GM23338 (cell line): ENCODE data around the gene VEGFC. TPM values are rescaled to one million over a fixed set of nuclear protein-coding genes. Genes with fewer than 3 reads are reported as not detected.

Experiments used
- ATAC-seq: fragments of 200-7000 bp; cut with Tn5 transposase; 3 replicates; pipeline ENCODE4 v1.9.1; 2020
- DNase-seq: peaks from one replicate; pipeline ENCODE4 v3.0.0-alpha.2; 2015; ENCODE audit warnings: low spot score
- H2AFZ ChIP-seq: fragments of 200-600 bp; sonication (generic); 2 replicates; pipeline ENCODE4 v1.8.0; 2016; ENCODE audit warnings: antibody characterized with exemption, mild to moderate bottlenecking, moderate library complexity
- H3F3A ChIP-seq: fragments of 200-600 bp; sonication (generic); replicated peaks from 2 replicates; pipeline ENCODE4 v1.8.0; 2017; ENCODE audit warnings: antibody characterized with exemption, mixed run types, low read depth
- H3K27ac ChIP-seq: fragments of 200-600 bp; sonication (generic); 2 replicates; pipeline ENCODE4 v1.6.1; 2016; ENCODE audit warnings: low read depth
- H3K27me3 ChIP-seq: fragments of 200-600 bp; sonication (generic); 2 replicates; pipeline ENCODE4 v1.8.0; 2016; ENCODE audit warnings: mild to moderate bottlenecking, mixed run types, moderate library complexity; ENCODE audit not compliant: insufficient read depth
- H3K36me3 ChIP-seq: fragments of 200-600 bp; sonication (generic); 2 replicates; pipeline ENCODE4 v1.8.0; 2016; ENCODE audit warnings: mild to moderate bottlenecking; ENCODE audit not compliant: insufficient read depth
- H3K4me1 ChIP-seq: fragments of 200-600 bp; sonication (generic); 2 replicates; pipeline ENCODE4 v1.8.0; 2016; ENCODE audit warnings: mild to moderate bottlenecking, moderate library complexity; ENCODE audit not compliant: insufficient read depth
- H3K4me2 ChIP-seq: fragments of 200-600 bp; sonication (generic); 2 replicates; pipeline ENCODE4 v1.7.1; 2017; ENCODE audit warnings: mixed run types
- H3K4me3 ChIP-seq: fragments of 200-600 bp; sonication (generic); 2 replicates; pipeline ENCODE4 v1.6.1; 2016; ENCODE audit warnings: mixed run types
- H3K79me2 ChIP-seq: fragments of 200-600 bp; sonication (generic); replicated peaks from 2 replicates; pipeline ENCODE4 v1.8.0; 2017; ENCODE audit warnings: mild to moderate bottlenecking; ENCODE audit not compliant: insufficient read depth
- H3K9me2 ChIP-seq: fragments of 200-600 bp; sonication (generic); 2 replicates; pipeline ENCODE4 v1.8.0; 2017; ENCODE audit not compliant: insufficient read depth
- H4K20me1 ChIP-seq: fragments of 200-600 bp; sonication (generic); replicated peaks from 2 replicates; pipeline ENCODE4 v1.8.0; 2017; ENCODE audit warnings: mild to moderate bottlenecking; ENCODE audit not compliant: insufficient read depth
- H3K27ac Mint-ChIP-seq: 2 replicates; pipeline ENCODE4 v1.8.0; 2020; ENCODE audit warnings: inconsistent platforms, mild to moderate bottlenecking, moderate library complexity, mixed read lengths
- H3K27me3 Mint-ChIP-seq: 3 replicates; pipeline ENCODE4 v1.8.0; 2022; ENCODE audit warnings: low read depth, mild to moderate bottlenecking, moderate library complexity, mixed read lengths, inconsistent platforms; ENCODE audit not compliant: insufficient read depth, poor library complexity
- H3K36me3 Mint-ChIP-seq: 3 replicates; pipeline ENCODE4 v1.8.0; 2021; ENCODE audit warnings: low read depth, mild to moderate bottlenecking, inconsistent platforms, moderate library complexity, mixed read lengths
- H3K4me1 Mint-ChIP-seq: 3 replicates; pipeline ENCODE4 v1.8.0; 2020; ENCODE audit warnings: mild to moderate bottlenecking, inconsistent platforms, mixed read lengths
- H3K4me3 Mint-ChIP-seq: 3 replicates; pipeline ENCODE4 v1.8.0; 2021; ENCODE audit warnings: moderate library complexity, mild to moderate bottlenecking, inconsistent platforms, mixed read lengths
- H3K9me3 Mint-ChIP-seq: 3 replicates; pipeline ENCODE4 v1.8.0; 2020; ENCODE audit warnings: moderate library complexity, mild to moderate bottlenecking, inconsistent platforms, mixed read lengths
- CREB1 ChIP-seq: fragments of 250-450 bp; sonication (Bioruptor Pico); IDR thresholded peaks from 2 replicates; pipeline ENCODE4 v1.5.0; 2020; ENCODE audit warnings: low read depth, mild to moderate bottlenecking, moderate library complexity
- CTCF ChIP-seq, 2 experiments: fragments of 200-600 bp in 1 of 2; sonication (generic) in 1 of 2; conservative IDR thresholded peaks; 2 replicates each; pipeline versions ENCODE4 v1.5.1 to v1.6.1; 2016 to 2017; ENCODE audit warnings: antibody characterized with exemption in 2 of 2, low read depth in 2 of 2, mild to moderate bottlenecking in 2 of 2, moderate library complexity in 1 of 2
- ETS1 ChIP-seq: IDR thresholded peaks from 2 replicates; pipeline ENCODE4 v1.6.1; 2016; ENCODE audit warnings: antibody characterized with exemption
- EZH2 ChIP-seq: fragments of 200-600 bp; sonication (generic); IDR thresholded peaks from one replicate; pipeline ENCODE4 v1.8.0; 2017; ENCODE audit warnings: antibody characterized with exemption, mild to moderate bottlenecking, low read depth; ENCODE audit not compliant: unreplicated experiment
- EZH2phosphoT487 ChIP-seq: fragments of 200-600 bp; sonication (generic); IDR thresholded peaks from one replicate; pipeline ENCODE4 v1.8.1; 2018; ENCODE audit warnings: antibody characterized with exemption; ENCODE audit not compliant: unreplicated experiment
- JUNB ChIP-seq: IDR thresholded peaks from one replicate; pipeline ENCODE4 v1.6.1; 2016; ENCODE audit warnings: antibody characterized with exemption; ENCODE audit not compliant: unreplicated experiment
- NANOG ChIP-seq: IDR thresholded peaks from 2 replicates; pipeline ENCODE4 v1.6.1; 2016; ENCODE audit warnings: antibody characterized with exemption, borderline replicate concordance
- POLR2AphosphoS5 ChIP-seq: IDR thresholded peaks from 2 replicates; pipeline ENCODE4 v1.6.1; 2016; ENCODE audit warnings: antibody characterized with exemption, low read depth
- REST ChIP-seq: IDR thresholded peaks from one replicate; pipeline ENCODE4 v1.6.1; 2018; ENCODE audit warnings: antibody characterized with exemption; ENCODE audit not compliant: unreplicated experiment
- STAT1 ChIP-seq: IDR thresholded peaks from one replicate; pipeline ENCODE4 v1.6.1; 2016; ENCODE audit warnings: antibody characterized with exemption; ENCODE audit not compliant: unreplicated experiment
- ZNF114 ChIP-seq: fragments of 250-450 bp; sonication (Bioruptor Pico); IDR thresholded peaks from 2 replicates; pipeline ENCODE4 v1.5.0; 2020; ENCODE audit warnings: mild to moderate bottlenecking, moderate library complexity
- ZNF331 ChIP-seq: fragments of 250-450 bp; sonication (Bioruptor Pico); IDR thresholded peaks from 2 replicates; pipeline ENCODE4 v1.5.0; 2020; ENCODE audit warnings: low read depth, mild to moderate bottlenecking, moderate library complexity
- ZNF462 ChIP-seq: fragments of 250-450 bp; sonication (Bioruptor Pico); IDR thresholded peaks from 2 replicates; pipeline ENCODE4 v1.5.0; 2020; ENCODE audit warnings: mild to moderate bottlenecking, moderate library complexity
- polyA plus RNA-seq: library from polyadenylated mRNA; unstranded; fragments of >200 nt; fragmentation: Nextera tagmentation; extraction: Ambion mirVana; gene quantifications from 2 replicates; pipeline ENCODE4 v1.2.1, GENCODE V29; 2016
- total RNA-seq: library from RNA; depleted of rRNA; stranded (reverse); fragments of >200 nt; shearing (Covaris generic); gene quantifications from 2 replicates; pipeline ENCODE4 v1.2.3, GENCODE V29; 2014

The VEGFC gene
- total and polyA plus RNA-seq, 2 experiments from 2014 or later = 0.87 to 1.1 TPM

GRCh38 chr4:176793060-176793605, 411 bp upstream of the VEGFC start:
- Histone ChIP-seq H3K27me3 (peaks cover 32% of the 10 kb centered on the region), H4K20me1 (0 out of 2 replicates have a peak, but pooled peaks cover 3% of the 10 kb centered on the region), H2AFZ (peak overlapping the region; percentile 97), H3K9me2 (no peaks in the 10 kb centered on the region), H3K4me1 (no peaks in the 10 kb centered on the region), H3K36me3 (no peaks in the 10 kb centered on the region), H3K4me2 (peak overlapping the region; percentile 85), H3K4me3 (peak overlapping the region; percentile 70), H3K27ac (no peak overlapping the region), H3K79me2 (no peaks in the 10 kb centered on the region; the same call in 1 of the 2 replicates), H3F3A (0 out of 2 replicates have a peak, but pooled peaks cover 3% of the 10 kb centered on the region)
- no peak overlapping the region for H3K27ac Mint-ChIP-seq
- H3K27me3 Mint-ChIP-seq = peaks cover 21% of the 10 kb centered on the region
- no peaks in the 10 kb centered on the region for H3K9me3 Mint-ChIP-seq
- TF ChIP-seq EZH2 (no peak), EZH2phosphoT487 (no peak), ZNF114 (CRISPR knock-in tag) (no peak), ZNF331 (no peak), STAT1 (no peak), REST (no peak), ZNF462 (CRISPR knock-in tag) (no peak), POLR2AphosphoS5 (no peak), JUNB (no peak), NANOG (no peak), ETS1 (no peak), CTCF (conservative IDR thresholded peaks at IDR 0.05; ENCODE audit: low read depth in 2 of 2) (no peak), CREB1 (CRISPR knock-in tag) (no peak)
- ATAC-seq (peak; percentile 57), DNase-seq (peak; percentile 30)
- H3K4me3 Mint-ChIP-seq = peak overlapping the region; percentile 84
- H3K4me1 Mint-ChIP-seq = peaks cover 6% of the 10 kb centered on the region; the same call in 1 of the 3 replicates
- no peaks in the 10 kb centered on the region for H3K36me3 Mint-ChIP-seq
